ENCODE measurements around the gene NEK6.

DNA sequence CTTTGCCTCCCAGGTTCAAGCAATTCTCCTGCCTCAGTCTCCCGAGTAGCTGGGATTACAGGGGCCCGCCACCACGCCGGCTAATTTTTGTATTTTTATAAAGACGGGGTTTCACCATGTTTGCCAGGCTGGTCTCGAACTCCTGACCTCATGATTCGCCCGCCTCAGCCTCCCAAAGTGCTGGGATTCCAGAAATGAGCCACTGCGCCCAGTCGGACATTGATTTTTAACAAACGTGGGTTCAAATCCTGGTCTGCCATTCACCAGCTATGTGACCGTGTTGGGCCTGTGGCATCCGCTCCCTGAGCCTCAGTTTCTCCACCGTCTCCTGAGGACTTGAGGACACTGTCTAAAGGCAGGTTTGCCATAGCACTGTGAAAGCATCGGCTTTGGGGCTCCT, 41.8 kb upstream of the NEK6 start:
- TF ChIP-seq, protein P1, sequence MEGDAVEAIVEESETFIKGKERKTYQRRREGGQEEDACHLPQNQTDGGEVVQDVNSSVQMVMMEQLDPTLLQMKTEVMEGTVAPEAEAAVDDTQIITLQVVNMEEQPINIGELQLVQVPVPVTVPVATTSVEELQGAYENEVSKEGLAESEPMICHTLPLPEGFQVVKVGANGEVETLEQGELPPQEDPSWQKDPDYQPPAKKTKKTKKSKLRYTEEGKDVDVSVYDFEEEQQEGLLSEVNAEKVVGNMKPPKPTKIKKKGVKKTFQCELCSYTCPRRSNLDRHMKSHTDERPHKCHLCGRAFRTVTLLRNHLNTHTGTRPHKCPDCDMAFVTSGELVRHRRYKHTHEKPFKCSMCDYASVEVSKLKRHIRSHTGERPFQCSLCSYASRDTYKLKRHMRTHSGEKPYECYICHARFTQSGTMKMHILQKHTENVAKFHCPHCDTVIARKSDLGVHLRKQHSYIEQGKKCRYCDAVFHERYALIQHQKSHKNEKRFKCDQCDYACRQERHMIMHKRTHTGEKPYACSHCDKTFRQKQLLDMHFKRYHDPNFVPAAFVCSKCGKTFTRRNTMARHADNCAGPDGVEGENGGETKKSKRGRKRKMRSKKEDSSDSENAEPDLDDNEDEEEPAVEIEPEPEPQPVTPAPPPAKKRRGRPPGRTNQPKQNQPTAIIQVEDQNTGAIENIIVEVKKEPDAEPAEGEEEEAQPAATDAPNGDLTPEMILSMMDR (IDR thresholded peaks at IDR 0.05), result no peak
- no peak for TF ChIP-seq POLR2A (IDR thresholded peaks at IDR 0.05)

All from adrenal gland (tissue), 5 donors.